K562 (cell line): ENCODE results near the gene HIPK2. TPM values are rescaled to one million over a fixed set of nuclear protein-coding genes. Genes with fewer than 3 reads are reported as not detected.

ENCODE experiments used
- ARID3B ChIP-seq: fragments of 250-450 bp; sonication (Bioruptor Pico); IDR thresholded peaks from 2 replicates; pipeline ENCODE4 v1.4.0; 2020; ENCODE audit warnings: borderline replicate concordance
- FOXP1 ChIP-seq: sonication (generic); formaldehyde crosslinking; IDR thresholded peaks from 2 replicates; pipeline ENCODE4 v1.8.0; 2022; ENCODE audit warnings: mild to moderate bottlenecking, missing genetic modification reagents
- MAX ChIP-seq: sonication (generic); formaldehyde crosslinking; IDR thresholded peaks from 2 replicates; pipeline ENCODE4 v1.9.0; 2022; ENCODE audit warnings: mild to moderate bottlenecking, missing genetic modification reagents
- MITF ChIP-seq: IDR thresholded peaks from 2 replicates; pipeline ENCODE4 v1.6.1; 2014; ENCODE audit warnings: antibody characterized with exemption
- RAD21 ChIP-seq, 2 experiments: fragments of 250-450 bp in 1 of 2; fragments of 450-650 bp in 1 of 2; sonication (Bioruptor Pico) in 1 of 2; formaldehyde crosslinking in 1 of 2; IDR thresholded peaks in 1 of 2; conservative IDR thresholded peaks in 1 of 2; 2 replicates each; pipeline versions ENCODE4 v1.4.0 to v1.8.0; 2020 to 2022; ENCODE audit warnings: mild to moderate bottlenecking in 2 of 2, moderate library complexity in 1 of 2
- RBFOX2 ChIP-seq: fragments of 200-400 bp; formaldehyde crosslinking; IDR thresholded peaks from 2 replicates; pipeline ENCODE4 v1.6.1; 2017; ENCODE audit warnings: low read depth, mild to moderate bottlenecking, low read length, moderate library complexity
- ZNF12 ChIP-seq: sonication (generic); formaldehyde crosslinking; IDR thresholded peaks from 2 replicates; pipeline ENCODE4 v1.4.0; 2020; ENCODE audit warnings: mild to moderate bottlenecking, missing genetic modification reagents
- ZNF146 ChIP-seq: IDR thresholded peaks from one replicate; pipeline ENCODE4 v1.6.1; 2018; ENCODE audit warnings: missing compliant biosample characterization; ENCODE audit not compliant: unreplicated experiment
- polyA plus RNA-seq, 8 experiments: library from polyadenylated mRNA; depleted of rRNA in 4 of 8; stranded (reverse) in 5 of 8; unstranded in 3 of 8; fragments of >200 nt; fragmentation: Nextera tagmentation in 2 of 8; fragmentation: Illumina TruSeq in 1 of 8; extraction: Ambion mirVana in 2 of 8; extraction: Trizol in 1 of 8; gene quantifications; 2 replicates each; pipeline versions ENCODE4 v1.2.1 to v1.2.3, GENCODE V29; 2011 to 2014; ENCODE audit warnings: inconsistent platforms in 1 of 8, missing spikeins in 1 of 8
- total RNA-seq, 7 experiments: library from RNA; depleted of rRNA in 6 of 7; stranded (reverse); fragments of >200 nt in 6 of 7; fragmentation: Illumina TruSeq in 2 of 7; extraction: Trizol in 2 of 7; gene quantifications; 2 replicates each; pipeline versions ENCODE4 v1.2.1 to v1.2.3, GENCODE V29; 2011 to 2021; ENCODE audit warnings: low replicate concordance in 1 of 7

Gene HIPK2
- total and polyA plus RNA-seq, 9 of the 15 experiments (the other 6 are each of a cell fraction or from before 2014, with no cell fraction given), result 0.69 to 19.8 (median 5.1) TPM

GRCh38 chr7:139642283-139642682, 135.5 kb downstream of the HIPK2 start (continued):
- TF ChIP-seq ARID3B (CRISPR knock-in tag) (no peak), MAX (CRISPR knock-in tag) (no peak), FOXP1 (no peak), RAD21 (CRISPR knock-in tag; conservative IDR thresholded peaks at IDR 0.05 in 1 of 2, IDR thresholded peaks at IDR 0.05 in 1 of 2) (no peak), ZNF12 (CRISPR knock-in tag) (no peak), ZNF146 (no peak), MITF (no peak), RBFOX2 (no peak)
